SK-N-MC (cell line): Measurements from ENCODE around the gene ACOT12.

Source experiments
- EZH2 ChIP-seq: fragments of 200-600 bp; sonication (generic); IDR thresholded peaks from one replicate; pipeline ENCODE4 v1.6.1; 2017; ENCODE audit warnings: antibody characterized with exemption
- FOXP2 ChIP-seq: optimal IDR thresholded peaks from 2 replicates; pipeline ENCODE3; 2011; ENCODE audit warnings: mild to moderate bottlenecking, moderate library complexity; ENCODE audit not compliant: insufficient read depth; ENCODE audit errors: extremely low read length, control extremely low read depth
- POLR2AphosphoS5 ChIP-seq: IDR thresholded peaks from 2 replicates; pipeline ENCODE4 v1.6.1; 2012; ENCODE audit warnings: mild to moderate bottlenecking, low read depth, low read length, borderline replicate concordance

GRCh38 chr5:81405126-81405891 lies 11.4 kb upstream of the ACOT12 start:
- no peak for TF ChIP-seq POLR2AphosphoS5
- TF ChIP-seq EZH2 = no peak
- no peak for TF ChIP-seq FOXP2
